GM21360 (cell line): ENCODE results near the gene ANKRD10.

Source experiments
- ATAC-seq: cut with Tn5 transposase; IDR thresholded peaks from one replicate; pipeline ENCODE4 v1.9.1; 2021; ENCODE audit warnings: mild to moderate bottlenecking, moderate library complexity; ENCODE audit not compliant: unreplicated experiment

ANKRD10 gene

GRCh38 chr13:110916301-110917142, 1.7 kb upstream of the ANKRD10 start:
- no peak for ATAC-seq

GRCh38 chr13:110915874-110916206, 971 bp upstream of the ANKRD10 start:
- no peak for ATAC-seq

- ATAC-seq, result peak; percentile 30
Observed at GRCh38 chr13:110914331-110915056, 375 bp downstream of the ANKRD10 start.

GRCh38 chr13:110914081-110914330, 863 bp downstream of the ANKRD10 start:
- ATAC-seq, result peak; percentile 10

- no peak for ATAC-seq
Observed at GRCh38 chr13:110913322-110914080, 1.4 kb downstream of the ANKRD10 start.

GRCh38 chr13:110912651-110913051, 2.2 kb downstream of the ANKRD10 start:
- no peak for ATAC-seq

GRCh38 chr13:110911880-110912279, 3.0 kb downstream of the ANKRD10 start:
- no peak for ATAC-seq

GRCh38 chr13:110910013-110910890, 4.6 kb downstream of the ANKRD10 start:
- ATAC-seq, result no peak

- no peak for ATAC-seq
Observed at GRCh38 chr13:110907951-110908898, 6.6 kb downstream of the ANKRD10 start.

- ATAC-seq, result no peak
Observed at GRCh38 chr13:110907301-110907700, 7.6 kb downstream of the ANKRD10 start.

- ATAC-seq, result no peak
Observed at GRCh38 chr13:110904748-110905147, 10.1 kb downstream of the ANKRD10 start.

GRCh38 chr13:110902370-110902769, 12.5 kb downstream of the ANKRD10 start:
- ATAC-seq, result no peak

GRCh38 chr13:110897521-110897920, 17.3 kb downstream of the ANKRD10 start:
- ATAC-seq, result no peak

GRCh38 chr13:110897014-110897413, 17.9 kb downstream of the ANKRD10 start:
- no peak for ATAC-seq

GRCh38 chr13:110894086-110894485, 20.8 kb downstream of the ANKRD10 start:
- no peak for ATAC-seq

GRCh38 chr13:110893571-110893970, 21.3 kb downstream of the ANKRD10 start:
- no peak for ATAC-seq

GRCh38 chr13:110890279-110891165, 24.3 kb downstream of the ANKRD10 start:
- ATAC-seq, result no peak

GRCh38 chr13:110888390-110888789, 26.5 kb downstream of the ANKRD10 start:
- ATAC-seq, result no peak
